Fibroblast of peridontal ligament (primary cell): ENCODE data around the gene NDUFB11.
"Not testable (repeated sequence)": the region's sequence is repeated elsewhere in the genome, so short reads cannot be mapped to it uniquely, and the experiment has no call there.

Experiments
- DNase-seq: peaks from one replicate; pipeline ENCODE4 v3.0.0-alpha.2; 2010; ENCODE audit errors: extremely low read depth

Gene NDUFB11

GRCh38 chrX:47146936-47147859 lies 2.7 kb upstream of the NDUFB11 start:
- no peak for DNase-seq

- DNase-seq = no peak
Observed at GRCh38 chrX:47146121-47146935, 1.8 kb upstream of the NDUFB11 start.

- peak; percentile 13 for DNase-seq
Observed at GRCh38 chrX:47145395-47146120, 1.1 kb upstream of the NDUFB11 start.

- DNase-seq = peak; percentile 32
Observed at GRCh38 chrX:47143894-47144625, 442 bp downstream of the NDUFB11 start.

- no peak for DNase-seq
Observed at GRCh38 chrX:47138171-47138570, 6.3 kb downstream of the NDUFB11 start.

- peak; percentile 37 for DNase-seq
Observed at GRCh38 chrX:47135650-47136049, 8.9 kb downstream of the NDUFB11 start.

GRCh38 chrX:47133493-47133892 lies 11.0 kb downstream of the NDUFB11 start:
- DNase-seq = no peak

GRCh38 chrX:47129899-47130358 lies 14.6 kb downstream of the NDUFB11 start:
- peak; percentile 14 for DNase-seq

GRCh38 chrX:47129157-47129898 lies 15.2 kb downstream of the NDUFB11 start:
- DNase-seq = peak; percentile 96

- not testable (repeated sequence) for DNase-seq
Observed at GRCh38 chrX:47124466-47124865, 20.0 kb downstream of the NDUFB11 start.

GRCh38 chrX:47116551-47117110 lies 27.9 kb downstream of the NDUFB11 start:
- not testable (repeated sequence) for DNase-seq

GRCh38 chrX:47112316-47112954 lies 32.1 kb downstream of the NDUFB11 start:
- peak; percentile 21 for DNase-seq

- DNase-seq = not testable (repeated sequence)
Observed at GRCh38 chrX:47110936-47111615, 33.4 kb downstream of the NDUFB11 start.

- no peak for DNase-seq
Observed at GRCh38 chrX:47101206-47101605, 43.3 kb downstream of the NDUFB11 start.

GRCh38 chrX:47098338-47099094 lies 46.0 kb downstream of the NDUFB11 start:
- no peak for DNase-seq

- DNase-seq = no peak
Observed at GRCh38 chrX:47097018-47097417, 47.5 kb downstream of the NDUFB11 start.

- DNase-seq = no peak
Observed at GRCh38 chrX:47093860-47094259, 50.6 kb downstream of the NDUFB11 start.

- peak; percentile 53 for DNase-seq
Observed at GRCh38 chrX:47093248-47093647, 51.3 kb downstream of the NDUFB11 start.
